H1 (cell line): Measurements from ENCODE around the gene OLFM1. TPM values are rescaled to one million over a fixed set of nuclear protein-coding genes. Genes with fewer than 3 reads are reported as not detected.
A peak's percentile ranks its signal among the peaks of the same experiment; 100 is the strongest.

ENCODE experiments used
- CTCF ChIA-PET: fragments of 300-600 bp; sonication (Branson Sonifier 250); formaldehyde crosslinking; loops from one replicate; lab custom pipeline; 2021; ENCODE audit not compliant: partially characterized antibody; lab: Charles Lee
- POLR2A ChIA-PET: fragments of 300-600 bp; sonication (Branson Sonifier 250); formaldehyde crosslinking; loops from one replicate; lab custom pipeline; 2021; ENCODE audit warnings: inconsistent platforms; ENCODE audit not compliant: partially characterized antibody; lab: Charles Lee
- DNase-seq, 2 experiments: peaks; one replicate each; pipeline versions ENCODE4 v3.0.0 to v3.0.0-alpha.2; 2010 to 2022; ENCODE audit warnings: low spot score in 2 of 2, low read depth in 1 of 2, mixed read lengths in 1 of 2
- FAIRE-seq: peaks from 2 replicates; lab custom pipeline; 2011; peaks lifted over from hg19 to GRCh38; lab: Jason Lieb, UNC
- H2AFZ ChIP-seq: 2 replicates; pipeline ENCODE4 v1.8.1; 2012; ENCODE audit warnings: low read length, inconsistent platforms
- H2AK5ac ChIP-seq: 2 replicates; pipeline ENCODE4 v1.6.1; 2013; ENCODE audit warnings: low read depth, low read length
- H2BK120ac ChIP-seq: replicated peaks from 2 replicates; pipeline ENCODE3; 2013; ENCODE audit warnings: low read depth, low read length, inconsistent platforms
- H2BK12ac ChIP-seq: 2 replicates; pipeline ENCODE4 v1.6.1; 2013; ENCODE audit warnings: low read depth, low read length
- H2BK15ac ChIP-seq: 2 replicates; pipeline ENCODE4 v1.6.1; 2013; ENCODE audit warnings: low read length
- H2BK20ac ChIP-seq: 2 replicates; pipeline ENCODE4 v1.6.1; 2013; ENCODE audit warnings: low read length
- H2BK5ac ChIP-seq: 2 replicates; pipeline ENCODE4 v1.6.1; 2013; ENCODE audit warnings: low read depth, low read length
- H3K14ac ChIP-seq: 2 replicates; pipeline ENCODE4 v1.6.1; 2013; ENCODE audit warnings: inconsistent platforms; ENCODE audit not compliant: insufficient read length
- H3K18ac ChIP-seq: 2 replicates; pipeline ENCODE4 v1.6.1; 2013; ENCODE audit warnings: low read length; ENCODE audit errors: extremely low read depth
- H3K23ac ChIP-seq: 2 replicates; pipeline ENCODE4 v1.6.1; 2013; ENCODE audit warnings: inconsistent platforms; ENCODE audit not compliant: insufficient read length
- H3K23me2 ChIP-seq: 2 replicates; pipeline ENCODE4 v1.6.1; 2013; ENCODE audit warnings: low read depth, low read length
- H3K27ac ChIP-seq: 2 replicates; pipeline ENCODE4 v1.6.1; 2011; ENCODE audit warnings: low read depth, low read length, inconsistent platforms
- H3K27me3 ChIP-seq, 4 experiments: replicated peaks in 1 of 4; 1 replicate in 1 of 4; 2 replicates in 3 of 4; pipeline versions ENCODE4 v1.6.1 to v1.8.1; 2011 to 2013; ENCODE audit warnings: low read length in 3 of 4, mild to moderate bottlenecking in 3 of 4, inconsistent platforms in 2 of 4, mixed read lengths in 2 of 4, moderate library complexity in 1 of 4; ENCODE audit not compliant: control insufficient read depth in 3 of 4, insufficient read depth in 3 of 4; ENCODE audit errors: extremely low read depth in 1 of 4
- H3K36me3 ChIP-seq, 4 experiments: 2 replicates each; pipeline versions ENCODE4 v1.6.1 to v1.8.1; 2011 to 2013; ENCODE audit warnings: mild to moderate bottlenecking in 4 of 4, low read length in 3 of 4, moderate library complexity in 2 of 4, control low read depth in 1 of 4, inconsistent platforms in 1 of 4; ENCODE audit not compliant: insufficient read depth in 4 of 4, control insufficient read depth in 2 of 4
- H3K4ac ChIP-seq: replicated peaks from 2 replicates; pipeline ENCODE3; 2013; ENCODE audit warnings: low read length, low read depth, mixed read lengths, inconsistent platforms; ENCODE audit not compliant: insufficient read length
- H3K4me1 ChIP-seq, 4 experiments: replicated peaks in 1 of 4; 1 replicate in 1 of 4; 2 replicates in 3 of 4; pipeline versions ENCODE4 v1.6.1 to v1.8.1; 2011 to 2013; ENCODE audit warnings: low read length in 3 of 4, inconsistent platforms in 2 of 4, mixed read lengths in 1 of 4; ENCODE audit not compliant: insufficient read depth in 4 of 4, control insufficient read depth in 3 of 4
- H3K4me2 ChIP-seq, 2 experiments: 2 replicates each; pipeline versions ENCODE4 v1.6.1 to v1.8.1; 2011 to 2013; ENCODE audit warnings: low read depth in 2 of 2, low read length in 2 of 2, control low read depth in 1 of 2, inconsistent platforms in 1 of 2, mild to moderate bottlenecking in 1 of 2; ENCODE audit not compliant: insufficient read depth in 1 of 2
- H3K4me3 ChIP-seq, 4 experiments: fragments of 200-600, 300-600 bp in 1 of 4; sonication (generic), shearing (Covaris generic), sonication (Bioruptor Twin) in 1 of 4; 2 replicates each; pipeline versions ENCODE4 v1.5.1 to v1.8.1; 2011 to 2016; ENCODE audit warnings: low read length in 4 of 4, low read depth in 3 of 4, control low read depth in 2 of 4, inconsistent platforms in 2 of 4, mild to moderate bottlenecking in 2 of 4, mixed read lengths in 1 of 4, moderate library complexity in 1 of 4; ENCODE audit not compliant: insufficient read depth in 2 of 4; ENCODE audit errors: extremely low read depth in 1 of 4
- H3K56ac ChIP-seq: replicated peaks from 2 replicates; pipeline ENCODE3; 2013; ENCODE audit warnings: low read depth, mild to moderate bottlenecking, mixed read lengths, low read length, inconsistent platforms; ENCODE audit not compliant: insufficient read length
- H3K79me1 ChIP-seq: 2 replicates; pipeline ENCODE4 v1.6.1; 2013; ENCODE audit warnings: low read depth, low read length, control low read depth
- H3K79me2 ChIP-seq, 2 experiments: 2 replicates each; pipeline versions ENCODE4 v1.6.1 to v1.8.1; 2012 to 2013; ENCODE audit warnings: low read length in 2 of 2, mild to moderate bottlenecking in 2 of 2, inconsistent platforms in 1 of 2; ENCODE audit not compliant: insufficient read depth in 2 of 2, control insufficient read depth in 1 of 2
- H3K9ac ChIP-seq, 4 experiments: replicated peaks in 1 of 4; 1 replicate in 1 of 4; 2 replicates in 3 of 4; pipeline versions ENCODE4 v1.6.1 to v1.8.1; 2011 to 2013; ENCODE audit warnings: low read depth in 3 of 4, low read length in 3 of 4, control low read depth in 2 of 4, mild to moderate bottlenecking in 2 of 4, moderate library complexity in 2 of 4, inconsistent platforms in 1 of 4; ENCODE audit errors: extremely low read depth in 1 of 4
- H3K9me3 ChIP-seq, 2 experiments: 2 replicates each; pipeline versions ENCODE4 v1.6.1 to v1.8.1; 2012 to 2013; ENCODE audit warnings: mild to moderate bottlenecking in 2 of 2, moderate library complexity in 2 of 2, control low read depth in 1 of 2, inconsistent platforms in 1 of 2, low read depth in 1 of 2, low read length in 1 of 2, mixed read lengths in 1 of 2; ENCODE audit not compliant: insufficient read depth in 2 of 2
- H4K20me1 ChIP-seq, 2 experiments: replicated peaks in 1 of 2; 2 replicates each; pipeline versions ENCODE3 to v1.8.1; 2011 to 2013; ENCODE audit warnings: inconsistent platforms in 2 of 2, low read length in 2 of 2, mild to moderate bottlenecking in 1 of 2; ENCODE audit not compliant: insufficient read depth in 2 of 2, control insufficient read depth in 1 of 2
- H4K5ac ChIP-seq: 2 replicates; pipeline ENCODE4 v1.6.1; 2013; ENCODE audit warnings: low read length, low read depth, mixed read lengths, inconsistent platforms; ENCODE audit not compliant: insufficient read length
- H4K8ac ChIP-seq: 2 replicates; pipeline ENCODE4 v1.8.0; 2013; ENCODE audit warnings: mild to moderate bottlenecking, moderate library complexity, low read length, inconsistent platforms; ENCODE audit not compliant: insufficient read depth; ENCODE audit errors: extremely low read depth
- H4K91ac ChIP-seq: replicated peaks from 2 replicates; pipeline ENCODE3; 2013; ENCODE audit warnings: low read length, mixed read lengths, inconsistent platforms; ENCODE audit not compliant: insufficient read length
- WGBS, 2 experiments: shearing (Covaris generic) in 1 of 2; methylation state at CpG; one replicate each; pipeline versions ENCODE4 v1.1.6 to v1.1.7; 2013 to 2015; ENCODE audit warnings: low lambda C conversion rate in 2 of 2, mixed read lengths in 2 of 2, inconsistent platforms in 1 of 2, low coverage in 1 of 2, missing lambda C conversion rate in 1 of 2; ENCODE audit not compliant: insufficient replicate concordance in 2 of 2, insufficient coverage in 1 of 2, insufficient read length in 1 of 2; ENCODE audit errors: extremely low coverage in 1 of 2, missing lambda C conversion rate in 1 of 2; 5-methylcytosine and 5-hydroxymethylcytosine counted together
- polyA plus RNA-seq, 7 experiments: library from polyadenylated mRNA; depleted of rRNA in 3 of 7; stranded (reverse) in 5 of 7; unstranded in 2 of 7; fragments of >200 nt in 5 of 7; fragments of 200-250 nt in 2 of 7; gene quantifications; 1 replicate in 5 of 7; 2 replicates in 1 of 7; 4 replicates in 1 of 7; pipeline versions ENCODE4 v1.2.1 to v1.2.3, GENCODE V29; 2011 to 2013; ENCODE audit warnings: missing spikeins in 2 of 7, mixed read lengths in 2 of 7
- total RNA-seq: library from RNA; stranded (reverse); fragmentation: NEBNext Ultra II Directional; extraction: Animal tissue kit (Norgen Biotek cat#: 25700); gene quantifications from 2 replicates; pipeline ENCODE4 v1.2.1, GENCODE V29; 2021

Gene OLFM1
- total and polyA plus RNA-seq, 2 of the 8 experiments (the other 6 are each of a cell fraction or from before 2014, with no cell fraction given) = 53.0 to 53.4 TPM

- Histone ChIP-seq H2BK15ac (no peak overlapping the region), H4K8ac (no peak overlapping the region), H2BK20ac (no peak overlapping the region), H3K9ac (no peak overlapping the region), H3K23me2 (peaks cover 8% of the 10 kb centered on the region; the same call in 1 of the 2 replicates), H3K4ac (no peak overlapping the region), H3K27me3 (no peaks in the 10 kb centered on the region; a peak in 1 of 7 replicates), H3K23ac (no peak overlapping the region), H3K79me2 (no peaks in the 10 kb centered on the region), H3K56ac (peak overlapping the region; percentile 70), H2BK12ac (no peak overlapping the region), H2AK5ac (no peak overlapping the region), H2BK5ac (no peak overlapping the region), H3K79me1 (no peaks in the 10 kb centered on the region), H3K4me1 (peaks cover 2 to 14% (median 5%) of the 10 kb centered on the region in 4 experiments), H4K5ac (no peak overlapping the region), H3K36me3 (no peaks in the 10 kb centered on the region), H4K20me1 (peaks cover 0 to 4% of the 10 kb centered on the region in 2 experiments), H3K14ac (no peak overlapping the region), H3K4me3 (no peak overlapping the region), H3K4me2 (no peak overlapping the region), H3K27ac (no peak overlapping the region), H2BK120ac (no peak overlapping the region), H3K18ac (no peak overlapping the region), H4K91ac (no peak overlapping the region), H2AFZ (no peak overlapping the region), H3K9me3 (peaks cover 11 to 21% of the 10 kb centered on the region in 2 experiments)
- ChIA-PET POLR2A (no interaction called here), CTCF (interaction anchor here (0.7 kb wide), 1 partner anchor 196 kb away, joined by 5 read pairs; no protein-coding TSS in a partner anchor)
- no peak for FAIRE-seq
- 91 to 100% methylated on average over 2 of the region's 2 CpGs for WGBS, 2 experiments
- DNase-seq = no peak
Measured at GRCh38 chr9:135141183-135141774, 53.8 kb downstream of the OLFM1 start.
